ENCODE data around the gene PPP1R9B. TPM values are rescaled to one million over a fixed set of nuclear protein-coding genes. Genes with fewer than 3 reads are reported as not detected.
A peak's percentile ranks its signal among the peaks of the same experiment; 100 is the strongest.

PPP1R9B gene
- total RNA-seq, 1 donor from 2014 or later: 73.6 TPM

- Histone ChIP-seq H3K4me1 (ENCODE audit: insufficient read depth, low read length) (peaks cover 40% of the 10 kb centered on the region), H3K27ac (ENCODE audit: low read depth, low read length) (peak overlapping the region; percentile 95), H3K4me3 (ENCODE audit: insufficient read depth, low read depth, low read length) (no peak overlapping the region), H3K4me2 (ENCODE audit: low read length) (peak overlapping the region; percentile 62), H3K79me2 (ENCODE audit: insufficient read depth, low read length) (peaks cover 4% of the 10 kb centered on the region), H2AFZ (ENCODE audit: low read depth, low read length) (no peak overlapping the region), H3K9ac (ENCODE audit: low read length) (peak overlapping the region; percentile 82), H3K9me3 (ENCODE audit: insufficient read depth, low read depth, low read length) (no peaks in the 10 kb centered on the region), H3K27me3 (ENCODE audit: insufficient read depth, low read length) (no peaks in the 10 kb centered on the region), H4K20me1 (ENCODE audit: insufficient read depth, low read length) (no peaks in the 10 kb centered on the region), H3K36me3 (ENCODE audit: insufficient read depth, low read length) (no peaks in the 10 kb centered on the region)
- no peak for TF ChIP-seq CTCF (IDR thresholded peaks at IDR 0.05; ENCODE audit: insufficient read depth, low read depth, low read length)
- no peak for TF ChIP-seq EZH2 (IDR thresholded peaks at IDR 0.05; ENCODE audit: insufficient read depth, low read length)
- DNase-seq (ENCODE audit: low read depth) (peak; percentile 91), FAIRE-seq (peak; percentile 70)
- H3K4me3 Mint-ChIP-seq (ENCODE audit: unreplicated experiment): peak overlapping the region; percentile 17
- peaks cover 2% of the 10 kb centered on the region for H3K9me3 Mint-ChIP-seq (ENCODE audit: unreplicated experiment)
- H3K36me3 Mint-ChIP-seq (ENCODE audit: low read depth, unreplicated experiment): peaks cover 5% of the 10 kb centered on the region
- peak overlapping the region; percentile 86 for H3K27ac Mint-ChIP-seq (ENCODE audit: unreplicated experiment)
- H3K4me1 Mint-ChIP-seq (ENCODE audit: low read depth, unreplicated experiment): peaks cover 43% of the 10 kb centered on the region
- no peaks in the 10 kb centered on the region for H3K27me3 Mint-ChIP-seq (ENCODE audit: low read depth, unreplicated experiment)
Measured at GRCh38 chr17:50173335-50173941, 23.0 kb upstream of the PPP1R9B start.

DNA sequence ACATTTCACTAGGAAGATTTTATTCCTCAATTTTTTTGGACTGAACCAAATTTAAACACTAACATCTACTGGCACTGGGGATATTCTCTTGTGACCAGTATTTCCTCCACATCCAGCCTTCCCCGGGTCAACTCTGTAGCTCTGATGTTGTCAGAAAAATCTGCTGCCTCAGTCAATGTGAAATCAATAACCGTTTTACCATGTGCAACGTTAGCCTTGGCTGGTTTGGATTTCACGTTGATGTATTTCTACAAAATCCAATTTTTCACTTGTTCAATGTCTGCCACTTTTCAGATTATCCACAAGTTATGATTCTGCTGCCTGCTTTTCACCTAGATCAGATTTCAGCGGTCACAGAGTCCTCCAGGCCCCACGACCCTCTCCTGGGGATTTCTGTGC lies 22.5 kb upstream of the PPP1R9B start:
- DNase-seq (ENCODE audit: low read depth) (no peak), FAIRE-seq (no peak)
- Histone ChIP-seq H3K36me3 (ENCODE audit: insufficient read depth, low read length) (no peaks in the 10 kb centered on the region), H3K9ac (ENCODE audit: low read length) (peak overlapping the region; percentile 82), H3K4me3 (ENCODE audit: insufficient read depth, low read depth, low read length) (no peak overlapping the region), H3K27ac (ENCODE audit: low read depth, low read length) (peak overlapping the region; percentile 95), H3K9me3 (ENCODE audit: insufficient read depth, low read depth, low read length) (no peaks in the 10 kb centered on the region), H3K4me1 (ENCODE audit: insufficient read depth, low read length) (peaks cover 37% of the 10 kb centered on the region), H4K20me1 (ENCODE audit: insufficient read depth, low read length) (no peaks in the 10 kb centered on the region), H3K27me3 (ENCODE audit: insufficient read depth, low read length) (no peaks in the 10 kb centered on the region), H3K79me2 (ENCODE audit: insufficient read depth, low read length) (peaks cover 4% of the 10 kb centered on the region), H3K4me2 (ENCODE audit: low read length) (peak overlapping the region; percentile 62), H2AFZ (ENCODE audit: low read depth, low read length) (no peak overlapping the region)
- peaks cover 40% of the 10 kb centered on the region for H3K4me1 Mint-ChIP-seq (ENCODE audit: low read depth, unreplicated experiment)
- peak overlapping the region; percentile 17 for H3K4me3 Mint-ChIP-seq (ENCODE audit: unreplicated experiment)
- no peaks in the 10 kb centered on the region for H3K9me3 Mint-ChIP-seq (ENCODE audit: unreplicated experiment)
- peaks cover 1% of the 10 kb centered on the region for H3K27me3 Mint-ChIP-seq (ENCODE audit: low read depth, unreplicated experiment)
- H3K36me3 Mint-ChIP-seq (ENCODE audit: low read depth, unreplicated experiment): peaks cover 5% of the 10 kb centered on the region
- H3K27ac Mint-ChIP-seq (ENCODE audit: unreplicated experiment): peak overlapping the region; percentile 86
- no peak for TF ChIP-seq EZH2 (IDR thresholded peaks at IDR 0.05; ENCODE audit: insufficient read depth, low read length)
- no peak for TF ChIP-seq CTCF (IDR thresholded peaks at IDR 0.05; ENCODE audit: insufficient read depth, low read depth, low read length)

GRCh38 chr17:50172130-50172529 lies 21.7 kb upstream of the PPP1R9B start:
- H3K36me3 ChIP-seq (ENCODE audit: insufficient read depth, low read length): no peaks in the 10 kb centered on the region
- peaks cover 35% of the 10 kb centered on the region for H3K4me1 Mint-ChIP-seq (ENCODE audit: low read depth, unreplicated experiment)
- H3K9me3 ChIP-seq (ENCODE audit: insufficient read depth, low read depth, low read length): no peaks in the 10 kb centered on the region
- TF ChIP-seq CTCF (IDR thresholded peaks at IDR 0.05; ENCODE audit: insufficient read depth, low read depth, low read length) (no peak), EZH2 (IDR thresholded peaks at IDR 0.05; ENCODE audit: insufficient read depth, low read length) (no peak)
- no peak overlapping the region for H3K9ac ChIP-seq (ENCODE audit: low read length)
- H2AFZ ChIP-seq (ENCODE audit: low read depth, low read length): no peak overlapping the region
- H3K27ac Mint-ChIP-seq (ENCODE audit: unreplicated experiment): peak overlapping the region; percentile 81
- no peak overlapping the region for H3K4me2 ChIP-seq (ENCODE audit: low read length)
- no peak overlapping the region for H3K4me3 ChIP-seq (ENCODE audit: insufficient read depth, low read depth, low read length)
- H3K4me3 Mint-ChIP-seq (ENCODE audit: unreplicated experiment): no peak overlapping the region
- H3K27me3 ChIP-seq (ENCODE audit: insufficient read depth, low read length): no peaks in the 10 kb centered on the region
- peaks cover 2% of the 10 kb centered on the region for H3K27me3 Mint-ChIP-seq (ENCODE audit: low read depth, unreplicated experiment)
- DNase-seq (ENCODE audit: low read depth): no peak
- H3K79me2 ChIP-seq (ENCODE audit: insufficient read depth, low read length): peaks cover 2% of the 10 kb centered on the region
- H3K27ac ChIP-seq (ENCODE audit: low read depth, low read length): no peak overlapping the region
- H4K20me1 ChIP-seq (ENCODE audit: insufficient read depth, low read length): no peaks in the 10 kb centered on the region
- peaks cover 5% of the 10 kb centered on the region for H3K36me3 Mint-ChIP-seq (ENCODE audit: low read depth, unreplicated experiment)
- peaks cover 29% of the 10 kb centered on the region for H3K4me1 ChIP-seq (ENCODE audit: insufficient read depth, low read length)
- H3K9me3 Mint-ChIP-seq (ENCODE audit: unreplicated experiment): no peaks in the 10 kb centered on the region
- FAIRE-seq: no peak

All from astrocyte (in vitro differentiated cells and primary cell).